ENCODE data around the gene AGAP1. TPM values are rescaled to one million over a fixed set of nuclear protein-coding genes. Genes with fewer than 3 reads are reported as not detected.

AGAP1 gene
- total and polyA plus RNA-seq, 4 donors = 2.0 to 8.5 (median 5.4) TPM

DNA sequence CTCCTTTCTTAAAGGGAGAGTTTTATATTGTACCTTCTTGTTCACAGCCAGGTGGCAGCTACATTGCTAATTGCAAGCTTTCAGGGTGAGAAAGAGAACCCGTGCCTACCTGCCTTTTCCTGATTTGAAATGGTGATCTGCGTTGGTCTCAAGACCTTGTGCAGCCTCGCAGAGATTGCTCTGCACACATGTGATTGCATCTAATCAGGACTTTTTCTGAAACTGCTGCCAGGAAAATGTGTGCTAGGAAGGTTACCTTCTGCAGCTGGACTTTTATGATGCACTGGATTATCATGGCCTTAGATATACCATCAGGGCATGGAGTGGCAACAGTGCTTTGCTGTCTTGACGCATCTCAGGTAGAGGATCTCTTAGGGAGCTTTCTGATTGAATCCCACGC, 45.1 kb downstream of the AGAP1 start:
- H3K27ac ChIP-seq (ENCODE audit: low read depth in 1 of 2, low read length in 2 of 2) = no peak overlapping the region
- no peak overlapping the region for H3K4me3 ChIP-seq (ENCODE audit: low read depth in 1 of 3, low read length in 3 of 3)
- TF ChIP-seq JUND (IDR thresholded peaks at IDR 0.05) (no peak), YY1 (IDR thresholded peaks at IDR 0.05) (no peak), HNF4G (IDR thresholded peaks at IDR 0.05) (no peak), FOXA1 (IDR thresholded peaks at IDR 0.05) (no peak), HNF4A (conservative IDR thresholded peaks at IDR 0.05) (no peak)
- TF ChIP-seq, protein P1, sequence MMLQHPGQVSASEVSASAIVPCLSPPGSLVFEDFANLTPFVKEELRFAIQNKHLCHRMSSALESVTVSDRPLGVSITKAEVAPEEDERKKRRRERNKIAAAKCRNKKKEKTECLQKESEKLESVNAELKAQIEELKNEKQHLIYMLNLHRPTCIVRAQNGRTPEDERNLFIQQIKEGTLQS (IDR thresholded peaks at IDR 0.05) = no peak
- TF ChIP-seq, protein P2, sequence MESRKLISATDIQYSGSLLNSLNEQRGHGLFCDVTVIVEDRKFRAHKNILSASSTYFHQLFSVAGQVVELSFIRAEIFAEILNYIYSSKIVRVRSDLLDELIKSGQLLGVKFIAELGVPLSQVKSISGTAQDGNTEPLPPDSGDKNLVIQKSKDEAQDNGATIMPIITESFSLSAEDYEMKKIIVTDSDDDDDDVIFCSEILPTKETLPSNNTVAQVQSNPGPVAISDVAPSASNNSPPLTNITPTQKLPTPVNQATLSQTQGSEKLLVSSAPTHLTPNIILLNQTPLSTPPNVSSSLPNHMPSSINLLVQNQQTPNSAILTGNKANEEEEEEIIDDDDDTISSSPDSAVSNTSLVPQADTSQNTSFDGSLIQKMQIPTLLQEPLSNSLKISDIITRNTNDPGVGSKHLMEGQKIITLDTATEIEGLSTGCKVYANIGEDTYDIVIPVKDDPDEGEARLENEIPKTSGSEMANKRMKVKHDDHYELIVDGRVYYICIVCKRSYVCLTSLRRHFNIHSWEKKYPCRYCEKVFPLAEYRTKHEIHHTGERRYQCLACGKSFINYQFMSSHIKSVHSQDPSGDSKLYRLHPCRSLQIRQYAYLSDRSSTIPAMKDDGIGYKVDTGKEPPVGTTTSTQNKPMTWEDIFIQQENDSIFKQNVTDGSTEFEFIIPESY (IDR thresholded peaks at IDR 0.05) = no peak
- no peaks in the 10 kb centered on the region for H3K36me3 ChIP-seq (ENCODE audit: control insufficient read depth in 4 of 4, insufficient read depth in 3 of 4, low read depth in 1 of 4, low read length in 3 of 4)
- H3K4me1 ChIP-seq (ENCODE audit: control insufficient read depth in 4 of 4, insufficient read depth in 4 of 4, low read length in 3 of 4) = peaks cover 6 to 27% (median 15%) of the 10 kb centered on the region in 4 donors
- WGBS = 82% methylated on average over 5 of the region's 5 CpGs
- DNase-seq (ENCODE audit: low spot score) = no peak
- no peaks in the 10 kb centered on the region for H3K27me3 ChIP-seq (ENCODE audit: control insufficient read depth in 4 of 4, insufficient read depth in 4 of 4, low read length in 3 of 4)
- no peak overlapping the region for H3K9ac ChIP-seq (ENCODE audit: low read depth in 1 of 2, low read length in 2 of 2)
- no peaks in the 10 kb centered on the region for H3K9me3 ChIP-seq (ENCODE audit: control insufficient read depth in 4 of 4, low read length in 3 of 4)

DNA sequence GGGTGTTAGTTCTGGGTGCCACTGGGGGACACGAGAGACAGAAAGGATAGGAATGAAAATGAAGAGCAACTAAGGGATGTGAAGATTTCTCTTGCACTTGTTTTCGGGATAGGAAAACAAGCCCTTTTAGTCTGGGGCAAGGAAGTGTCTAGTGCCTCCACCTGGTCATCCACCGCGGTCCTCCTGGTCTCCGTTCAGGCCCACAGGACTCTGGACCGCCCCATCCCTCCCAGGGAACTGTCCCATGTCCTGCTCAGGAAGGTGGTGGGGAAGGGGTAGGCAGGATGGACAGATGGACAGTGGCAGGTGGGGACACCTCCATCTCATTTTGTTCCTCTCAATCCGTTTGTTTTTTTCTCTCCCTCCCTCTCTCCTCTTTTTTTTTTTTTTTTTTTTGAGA, 45.9 kb downstream of the AGAP1 start:
- Histone ChIP-seq H3K27ac (ENCODE audit: low read depth in 1 of 2, low read length in 2 of 2) (no peak overlapping the region), H3K36me3 (ENCODE audit: control insufficient read depth in 4 of 4, insufficient read depth in 3 of 4, low read depth in 1 of 4, low read length in 3 of 4) (no peaks in the 10 kb centered on the region), H3K4me3 (ENCODE audit: low read depth in 1 of 3, low read length in 3 of 3) (no peak overlapping the region), H3K4me1 (ENCODE audit: control insufficient read depth in 4 of 4, insufficient read depth in 4 of 4, low read length in 3 of 4) (peaks cover 6 to 23% (median 15%) of the 10 kb centered on the region in 4 donors), H3K27me3 (ENCODE audit: control insufficient read depth in 4 of 4, insufficient read depth in 4 of 4, low read length in 3 of 4) (no peaks in the 10 kb centered on the region), H3K9ac (ENCODE audit: low read depth in 1 of 2, low read length in 2 of 2) (no peak overlapping the region), H3K9me3 (ENCODE audit: control insufficient read depth in 4 of 4, low read length in 3 of 4) (no peaks in the 10 kb centered on the region)
- WGBS = 96% methylated on average over 7 of the region's 7 CpGs
- DNase-seq (ENCODE audit: low spot score) = no peak
- TF ChIP-seq RXRA (IDR thresholded peaks at IDR 0.05) (no peak), EGR1 (IDR thresholded peaks at IDR 0.05; ENCODE audit: low read depth in 2 of 2) (no peak), RAD21 (IDR thresholded peaks at IDR 0.05) (no peak), GABPA (IDR thresholded peaks at IDR 0.05 in 1 of 2, conservative IDR thresholded peaks at IDR 0.05 in 1 of 2) (no peak), NR2F2 (IDR thresholded peaks at IDR 0.05) (no peak), FOXA2 (IDR thresholded peaks at IDR 0.05) (no peak), HNF4A (conservative IDR thresholded peaks at IDR 0.05) (no peak), JUND (IDR thresholded peaks at IDR 0.05) (no peak), YY1 (IDR thresholded peaks at IDR 0.05) (no peak), FOXA1 (IDR thresholded peaks at IDR 0.05) (no peak), HNF4G (IDR thresholded peaks at IDR 0.05) (no peak)
- TF ChIP-seq, protein P3, sequence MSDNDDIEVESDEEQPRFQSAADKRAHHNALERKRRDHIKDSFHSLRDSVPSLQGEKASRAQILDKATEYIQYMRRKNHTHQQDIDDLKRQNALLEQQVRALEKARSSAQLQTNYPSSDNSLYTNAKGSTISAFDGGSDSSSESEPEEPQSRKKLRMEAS (IDR thresholded peaks at IDR 0.05) = no peak
- TF ChIP-seq, protein P4, sequence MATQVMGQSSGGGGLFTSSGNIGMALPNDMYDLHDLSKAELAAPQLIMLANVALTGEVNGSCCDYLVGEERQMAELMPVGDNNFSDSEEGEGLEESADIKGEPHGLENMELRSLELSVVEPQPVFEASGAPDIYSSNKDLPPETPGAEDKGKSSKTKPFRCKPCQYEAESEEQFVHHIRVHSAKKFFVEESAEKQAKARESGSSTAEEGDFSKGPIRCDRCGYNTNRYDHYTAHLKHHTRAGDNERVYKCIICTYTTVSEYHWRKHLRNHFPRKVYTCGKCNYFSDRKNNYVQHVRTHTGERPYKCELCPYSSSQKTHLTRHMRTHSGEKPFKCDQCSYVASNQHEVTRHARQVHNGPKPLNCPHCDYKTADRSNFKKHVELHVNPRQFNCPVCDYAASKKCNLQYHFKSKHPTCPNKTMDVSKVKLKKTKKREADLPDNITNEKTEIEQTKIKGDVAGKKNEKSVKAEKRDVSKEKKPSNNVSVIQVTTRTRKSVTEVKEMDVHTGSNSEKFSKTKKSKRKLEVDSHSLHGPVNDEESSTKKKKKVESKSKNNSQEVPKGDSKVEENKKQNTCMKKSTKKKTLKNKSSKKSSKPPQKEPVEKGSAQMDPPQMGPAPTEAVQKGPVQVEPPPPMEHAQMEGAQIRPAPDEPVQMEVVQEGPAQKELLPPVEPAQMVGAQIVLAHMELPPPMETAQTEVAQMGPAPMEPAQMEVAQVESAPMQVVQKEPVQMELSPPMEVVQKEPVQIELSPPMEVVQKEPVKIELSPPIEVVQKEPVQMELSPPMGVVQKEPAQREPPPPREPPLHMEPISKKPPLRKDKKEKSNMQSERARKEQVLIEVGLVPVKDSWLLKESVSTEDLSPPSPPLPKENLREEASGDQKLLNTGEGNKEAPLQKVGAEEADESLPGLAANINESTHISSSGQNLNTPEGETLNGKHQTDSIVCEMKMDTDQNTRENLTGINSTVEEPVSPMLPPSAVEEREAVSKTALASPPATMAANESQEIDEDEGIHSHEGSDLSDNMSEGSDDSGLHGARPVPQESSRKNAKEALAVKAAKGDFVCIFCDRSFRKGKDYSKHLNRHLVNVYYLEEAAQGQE (IDR thresholded peaks at IDR 0.05) = no peak
- TF ChIP-seq, protein P1 (IDR thresholded peaks at IDR 0.05) = no peak

Data from liver (tissue), 9 donors.